ENCODE measurements around the gene ARHGAP31. TPM values are rescaled to one million over a fixed set of nuclear protein-coding genes. Genes with fewer than 3 reads are reported as not detected.
"Not testable (repeated sequence)": the region's sequence is repeated elsewhere in the genome, so short reads cannot be mapped to it uniquely, and the experiment has no call there.

Gene ARHGAP31
- total RNA-seq: 1 to 10 TPM; 9.2 to 9.6 TPM

GRCh38 chr3:119293871-119294695 lies at the start of gene ARHGAP31:
ARHGAP31 (plus strand) TSS chr3:119294383; CDS start chr3:119294905, 522 bp downstream.
- Mint-ChIP-seq H3K4me3 (peak within 1 kb of the TSS; percentile 82), H3K27me3 (no peaks in the 10 kb centered on the region), H3K9me3 (ENCODE audit: low read depth) (no peaks in the 10 kb centered on the region), H3K27ac (peak within 1 kb of the TSS; percentile 93), H3K4me1 (peaks cover 52% of the 10 kb centered on the region), H3K36me3 (ENCODE audit: low read depth) (peaks cover 10% of the 10 kb centered on the region)
- intact Hi-C loops (cut with DNase I, micrococcal nuclease): loop anchor here (1.0 to 10.0 kb wide), 17 partner anchors 29 to 1051 kb away; partner anchors contain the start of genes B4GALT4 (in 2 of the 2), COX17 (in 2 of the 2), TIMMDC1 (in 2 of the 2) and TMEM39A (in 2 of the 2)
- DNase-seq (peak; percentile 93), ATAC-seq (peak; percentile 78)
- ChIA-PET CTCF (interaction anchor here (0.8 to 2.8 kb wide), 5 partner anchors 23 to 383 kb away, joined by 3 to 12 read pairs (median 4); partner anchors contain the start of genes B4GALT4 and COX17), POLR2A (interaction anchor here (0.6 to 2.0 kb wide), 4 partner anchors 14 to 205 kb away, joined by 3 to 18 read pairs (median 4); partner anchors contain the start of gene TIMMDC1)

GRCh38 chr3:119245778-119246177 lies 48.4 kb upstream of the ARHGAP31 start:
- intact Hi-C loops (cut with DNase I, micrococcal nuclease): no loop called here
- H3K9me3 Mint-ChIP-seq (ENCODE audit: low read depth): peaks cover 21% of the 10 kb centered on the region
- peaks cover 8% of the 10 kb centered on the region for H3K36me3 Mint-ChIP-seq (ENCODE audit: low read depth)
- peaks cover 2% of the 10 kb centered on the region for H3K4me1 Mint-ChIP-seq
- POLR2A ChIA-PET: no interaction called here
- H3K4me3 Mint-ChIP-seq: no peak overlapping the region
- CTCF ChIA-PET: interaction anchor here (0.6 to 2.4 kb wide), 5 partner anchors 12 to 362 kb away, joined by 3 to 6 read pairs (median 3); no protein-coding TSS in a partner anchor
- no peak overlapping the region for H3K27ac Mint-ChIP-seq
- no peaks in the 10 kb centered on the region for H3K27me3 Mint-ChIP-seq
- no peak for ATAC-seq
- DNase-seq: no peak

- H3K36me3 Mint-ChIP-seq (ENCODE audit: low read depth): no peaks in the 10 kb centered on the region
- no peak for DNase-seq
- intact Hi-C loops (cut with DNase I, micrococcal nuclease): no loop called here
- H3K4me1 Mint-ChIP-seq: no peaks in the 10 kb centered on the region
- ChIA-PET POLR2A (no interaction called here), CTCF (no interaction called here)
- no peak overlapping the region for H3K27ac Mint-ChIP-seq
- no peak for ATAC-seq
- no peak overlapping the region for H3K4me3 Mint-ChIP-seq
- no peaks in the 10 kb centered on the region for H3K27me3 Mint-ChIP-seq
- peaks cover 3% of the 10 kb centered on the region for H3K9me3 Mint-ChIP-seq (ENCODE audit: low read depth)
These were observed 39.0 kb upstream of the ARHGAP31 start for GRCh38 chr3:119255214-119255613.

GRCh38 chr3:119257111-119257510 lies 37.1 kb upstream of the ARHGAP31 start:
- H3K4me1 Mint-ChIP-seq: peaks cover 4% of the 10 kb centered on the region
- ChIA-PET CTCF (no interaction called here), POLR2A (no interaction called here)
- H3K36me3 Mint-ChIP-seq (ENCODE audit: low read depth): no peaks in the 10 kb centered on the region
- ATAC-seq (no peak), DNase-seq (no peak)
- H3K27ac Mint-ChIP-seq: no peak overlapping the region
- intact Hi-C loops (cut with DNase I, micrococcal nuclease): no loop called here
- no peak overlapping the region for H3K4me3 Mint-ChIP-seq
- H3K27me3 Mint-ChIP-seq: no peaks in the 10 kb centered on the region
- H3K9me3 Mint-ChIP-seq (ENCODE audit: low read depth): peaks cover 3% of the 10 kb centered on the region

- ChIA-PET POLR2A (no interaction called here), CTCF (interaction anchor here (0.6 to 1.7 kb wide), 4 partner anchors 11 to 114 kb away, joined by 3 to 6 read pairs (median 3); no protein-coding TSS in a partner anchor)
- ATAC-seq: no peak
- DNase-seq: no peak
- Mint-ChIP-seq H3K4me1 (peaks cover 4% of the 10 kb centered on the region), H3K27ac (no peak overlapping the region), H3K36me3 (ENCODE audit: low read depth) (no peaks in the 10 kb centered on the region), H3K27me3 (no peaks in the 10 kb centered on the region), H3K9me3 (ENCODE audit: low read depth) (no peaks in the 10 kb centered on the region), H3K4me3 (no peak overlapping the region)
- intact Hi-C loops (cut with DNase I, micrococcal nuclease): no loop called here
These were observed 36.4 kb upstream of the ARHGAP31 start for GRCh38 chr3:119257654-119258410.

GRCh38 chr3:119258915-119259314 lies 35.3 kb upstream of the ARHGAP31 start:
- CTCF ChIA-PET: interaction anchor here (1.0 to 1.7 kb wide), 2 partner anchors 12 to 115 kb away, joined by 3 to 6 read pairs; no protein-coding TSS in a partner anchor
- H3K4me3 Mint-ChIP-seq: no peak overlapping the region
- H3K4me1 Mint-ChIP-seq: peaks cover 4% of the 10 kb centered on the region
- POLR2A ChIA-PET: no interaction called here
- H3K27ac Mint-ChIP-seq: no peak overlapping the region
- H3K36me3 Mint-ChIP-seq (ENCODE audit: low read depth): no peaks in the 10 kb centered on the region
- no peaks in the 10 kb centered on the region for H3K27me3 Mint-ChIP-seq
- no peak for DNase-seq
- no peak for ATAC-seq
- intact Hi-C loops (cut with DNase I, micrococcal nuclease): no loop called here
- H3K9me3 Mint-ChIP-seq (ENCODE audit: low read depth): no peaks in the 10 kb centered on the region

- Mint-ChIP-seq H3K36me3 (ENCODE audit: low read depth) (no peaks in the 10 kb centered on the region), H3K4me1 (peaks cover 4% of the 10 kb centered on the region), H3K9me3 (ENCODE audit: low read depth) (no peaks in the 10 kb centered on the region), H3K4me3 (no peak overlapping the region), H3K27ac (no peak overlapping the region), H3K27me3 (no peaks in the 10 kb centered on the region)
- POLR2A ChIA-PET: no interaction called here
- intact Hi-C loops (cut with DNase I, micrococcal nuclease): no loop called here
- no peak for ATAC-seq
- no peak for DNase-seq
- CTCF ChIA-PET: no interaction called here
These were observed 34.4 kb upstream of the ARHGAP31 start for GRCh38 chr3:119259821-119260220.

- CTCF ChIA-PET: interaction anchor here (0.8 kb wide), 1 partner anchor 20 kb away, joined by 4 read pairs; no protein-coding TSS in a partner anchor
- Mint-ChIP-seq H3K4me3 (no peak overlapping the region), H3K27ac (no peak overlapping the region), H3K27me3 (no peaks in the 10 kb centered on the region), H3K4me1 (peaks cover 4% of the 10 kb centered on the region), H3K9me3 (ENCODE audit: low read depth) (no peaks in the 10 kb centered on the region), H3K36me3 (ENCODE audit: low read depth) (no peaks in the 10 kb centered on the region)
- ATAC-seq: no peak
- DNase-seq: no peak
- POLR2A ChIA-PET: interaction anchor here (0.6 kb wide), 2 partner anchors 31 to 87 kb away, joined by 3 to 4 read pairs; no protein-coding TSS in a partner anchor
- intact Hi-C loops (cut with DNase I, micrococcal nuclease): no loop called here
These were observed 33.1 kb upstream of the ARHGAP31 start for GRCh38 chr3:119261055-119261454.

GRCh38 chr3:119270212-119270611 lies 24.0 kb upstream of the ARHGAP31 start:
- intact Hi-C loops (cut with DNase I, micrococcal nuclease): loop anchor here in 1 of 2 experiments (10.0 kb wide), 1 partner anchor 415 kb away; no protein-coding TSS in a partner anchor
- ATAC-seq; H3K4me3 Mint-ChIP-seq; H3K27me3 Mint-ChIP-seq; H3K4me1 Mint-ChIP-seq; H3K27ac Mint-ChIP-seq; H3K9me3 Mint-ChIP-seq (ENCODE audit: low read depth); DNase-seq; POLR2A ChIA-PET; H3K36me3 Mint-ChIP-seq (ENCODE audit: low read depth): not testable (repeated sequence)
- CTCF ChIA-PET: interaction anchor here (2.1 kb wide), 1 partner anchor 29 kb away, joined by 4 read pairs; the partner anchor contains the start of gene B4GALT4

- Mint-ChIP-seq H3K27ac (no peak overlapping the region), H3K4me1 (peaks cover 14% of the 10 kb centered on the region), H3K9me3 (ENCODE audit: low read depth) (peaks cover 3% of the 10 kb centered on the region), H3K27me3 (no peaks in the 10 kb centered on the region), H3K36me3 (ENCODE audit: low read depth) (peaks cover 2% of the 10 kb centered on the region), H3K4me3 (no peak overlapping the region)
- ChIA-PET CTCF (interaction anchor here (1.0 to 1.6 kb wide), 2 partner anchors 20 to 65 kb away, joined by 3 to 5 read pairs; no protein-coding TSS in a partner anchor), POLR2A (no interaction called here)
- ATAC-seq (no peak), DNase-seq (no peak)
- intact Hi-C loops (cut with DNase I, micrococcal nuclease): loop anchor here (5.0 to 10.0 kb wide), 2 partner anchors 186 to 408 kb away; partner anchors contain the start of gene TMEM39A (in 1 of the 2)
These were observed 17.5 kb upstream of the ARHGAP31 start for GRCh38 chr3:119276680-119277079.

- intact Hi-C loops (cut with DNase I, micrococcal nuclease): loop anchor here (5.0 to 10.0 kb wide), 2 partner anchors 183 to 406 kb away; partner anchors contain the start of gene TMEM39A (in 1 of the 2)
- no peak overlapping the region for H3K27ac Mint-ChIP-seq
- no peaks in the 10 kb centered on the region for H3K27me3 Mint-ChIP-seq
- DNase-seq (no peak), ATAC-seq (no peak)
- H3K4me3 Mint-ChIP-seq: no peak overlapping the region
- peaks cover 14% of the 10 kb centered on the region for H3K4me1 Mint-ChIP-seq
- CTCF ChIA-PET: interaction anchor here (1.2 kb wide), 2 partner anchors 11 to 397 kb away, joined by 3 read pairs; no protein-coding TSS in a partner anchor
- H3K9me3 Mint-ChIP-seq (ENCODE audit: low read depth): peaks cover 18% of the 10 kb centered on the region
- POLR2A ChIA-PET: no interaction called here
- peaks cover 12% of the 10 kb centered on the region for H3K36me3 Mint-ChIP-seq (ENCODE audit: low read depth)
These were observed 15.1 kb upstream of the ARHGAP31 start for GRCh38 chr3:119279101-119279554.
